Panc1 (cell line): ENCODE results near the gene EFCAB7. TPM values are rescaled to one million over a fixed set of nuclear protein-coding genes. Genes with fewer than 3 reads are reported as not detected.
A peak's percentile ranks its signal among the peaks of the same experiment; 100 is the strongest.

Experiments used
- ATAC-seq: fragments of 200-7000 bp; cut with Tn5 transposase; 2 replicates; pipeline ENCODE4 v1.9.1; 2020; ENCODE audit warnings: mild to moderate bottlenecking, moderate library complexity
- BruUV-seq: library from RNA; stranded (reverse); fragments of 400-500 nt; replicated peaks from 2 replicates; lab custom pipeline; 2021; lab: Mats Ljungman, UMichigan
- CTCF ChIA-PET: fragments of 300-600 bp; sonication (Branson Sonifier 250); formaldehyde crosslinking; loops from one replicate; lab custom pipeline; 2022; ENCODE audit warnings: antibody characterized with exemption; lab: Charles Lee
- POLR2A ChIA-PET: fragments of 300-600 bp; sonication (Branson Sonifier 250); formaldehyde crosslinking; loops from one replicate; lab custom pipeline; 2022; ENCODE audit warnings: antibody characterized with exemption; lab: Charles Lee
- DNase-seq: peaks from one replicate; pipeline ENCODE4 v3.0.0-alpha.2; 2010; ENCODE audit warnings: low read depth, low spot score
- H3K27ac ChIP-seq: 2 replicates; pipeline ENCODE4 v1.5.1; 2011; ENCODE audit warnings: mild to moderate bottlenecking, low read length, inconsistent platforms
- H3K27me3 ChIP-seq: fragments of 200-500 bp; sonication (Bioruptor generic); 2 replicates; pipeline ENCODE4 v1.6.0; 2014; ENCODE audit warnings: low read length, inconsistent platforms; ENCODE audit not compliant: control insufficient read depth, insufficient read depth
- H3K36me3 ChIP-seq: fragments of 200-500 bp; sonication (Bioruptor generic); 2 replicates; pipeline ENCODE4 v1.5.1; 2014; ENCODE audit warnings: inconsistent platforms, mild to moderate bottlenecking, low read length, moderate library complexity; ENCODE audit not compliant: control insufficient read depth, insufficient read depth
- H3K4me1 ChIP-seq: 2 replicates; pipeline ENCODE4 v1.5.1; 2011; ENCODE audit warnings: inconsistent platforms, mild to moderate bottlenecking, low read length, moderate library complexity; ENCODE audit not compliant: control insufficient read depth, insufficient read depth
- H3K4me3 ChIP-seq, 2 experiments: 2 replicates each; pipeline ENCODE4 v1.5.1; 2011 to 2012; ENCODE audit warnings: low read depth in 2 of 2, low read length in 2 of 2, mild to moderate bottlenecking in 2 of 2, inconsistent platforms in 1 of 2, moderate library complexity in 1 of 2
- H3K9me3 ChIP-seq: fragments of 200-500 bp; sonication (Bioruptor generic); 2 replicates; pipeline ENCODE4 v1.5.1; 2014; ENCODE audit warnings: low read depth, mild to moderate bottlenecking, inconsistent platforms, low read length, moderate library complexity; ENCODE audit not compliant: control insufficient read depth, insufficient read depth
- CTCF ChIP-seq: fragments of 450-650 bp; IDR thresholded peaks from 2 replicates; pipeline ENCODE4 v1.5.1; 2017; ENCODE audit warnings: mild to moderate bottlenecking
- POLR2AphosphoS5 ChIP-seq: IDR thresholded peaks from 2 replicates; pipeline ENCODE4 v1.6.1; 2012; ENCODE audit warnings: mild to moderate bottlenecking, low read depth, low read length, moderate library complexity
- REST ChIP-seq, 2 experiments: IDR thresholded peaks; 2 replicates each; pipeline ENCODE4 v1.6.1; 2011 to 2012; ENCODE audit warnings: low read depth in 2 of 2, control low read depth in 1 of 2, low read length in 1 of 2, mild to moderate bottlenecking in 1 of 2, moderate library complexity in 1 of 2; ENCODE audit not compliant: insufficient read depth in 1 of 2
- SIN3A ChIP-seq: IDR thresholded peaks from 2 replicates; pipeline ENCODE4 v1.6.1; 2012; ENCODE audit warnings: low read depth, mild to moderate bottlenecking, low read length, moderate library complexity, borderline replicate concordance; ENCODE audit not compliant: insufficient read depth
- TCF7L2 ChIP-seq: IDR thresholded peaks from 2 replicates; pipeline ENCODE4 v1.6.1; 2011; ENCODE audit warnings: mild to moderate bottlenecking, low read depth, low read length, inconsistent platforms
- in situ Hi-C: cut with HindIII; loops from 2 replicates; pipeline ENCODE4 v1.10.0; 2016; ENCODE audit warnings: low sequenced_read_pairs, low pct_unique_long_range_greater_than_20kb
- intact Hi-C: fragments of 100-400 bp; cut with micrococcal nuclease; formaldehyde crosslinking; loops from one replicate; pipeline ENCODE4 v1.10.0; 2022; ENCODE audit not compliant: unreplicated experiment
- total RNA-seq: library from RNA; stranded (reverse); gene quantifications from one replicate; pipeline ENCODE4 v1.2.1, GENCODE V29; 2021; ENCODE audit not compliant: unreplicated experiment

EFCAB7 gene
- total RNA-seq, 1 experiment from 2014 or later = 6.6 TPM

- ATAC-seq = peak; percentile 69; the same call in 1 of the 2 replicates
- H3K27me3 ChIP-seq = no peaks in the 10 kb centered on the region
- no peaks in the 10 kb centered on the region for H3K9me3 ChIP-seq
- H3K27ac ChIP-seq = no peak overlapping the region
- no peak overlapping the region for H3K4me3 ChIP-seq
- no peak for DNase-seq
- intact Hi-C loops (no loop called here), in situ Hi-C loops (no loop called here)
- POLR2A ChIA-PET = interaction anchor here (0.6 kb wide), 1 partner anchor 36 kb away, joined by 3 read pairs; no protein-coding TSS in a partner anchor
- TF ChIP-seq REST (IDR thresholded peaks at IDR 0.05; ENCODE audit: insufficient read depth in 1 of 2, low read depth in 2 of 2, low read length in 1 of 2) (no peak), POLR2AphosphoS5 (no peak), CTCF (no peak), SIN3A (no peak), TCF7L2 (no peak)
- H3K36me3 ChIP-seq = no peaks in the 10 kb centered on the region
- no TSS peak for BruUV-seq
- H3K4me1 ChIP-seq = peaks cover 12% of the 10 kb centered on the region
- CTCF ChIA-PET = no interaction called here
These were observed 87.9 kb downstream of the EFCAB7 start for GRCh38 chr1:63611231-63611630.

- intact Hi-C loops = no loop called here
- H3K27ac ChIP-seq = no peak overlapping the region
- ATAC-seq = no peak
- no peak for DNase-seq
- H3K36me3 ChIP-seq = no peaks in the 10 kb centered on the region
- BruUV-seq = no TSS peak
- no peaks in the 10 kb centered on the region for H3K9me3 ChIP-seq
- in situ Hi-C loops = no loop called here
- H3K27me3 ChIP-seq = no peaks in the 10 kb centered on the region
- peaks cover 12% of the 10 kb centered on the region for H3K4me1 ChIP-seq
- no peak for TF ChIP-seq CTCF
- POLR2A ChIA-PET = no interaction called here
- CTCF ChIA-PET = interaction anchor here (1.1 kb wide), 1 partner anchor 79 kb away, joined by 4 read pairs; no protein-coding TSS in a partner anchor
- no peak overlapping the region for H3K4me3 ChIP-seq
These were observed 89.2 kb downstream of the EFCAB7 start for GRCh38 chr1:63612564-63612963.
